Hematopoietic multipotent progenitor cell treated with erythropoietin and hydrocortisone succinate and interleukin-3 and kit ligand, for 17 days (in vitro differentiated cells): ENCODE measurements around the gene PELI2.

ENCODE experiments used
- DNase-seq: peaks from one replicate; pipeline ENCODE4 v3.0.0-alpha.2; 2015; ENCODE audit warnings: low spot score

Gene PELI2

DNA sequence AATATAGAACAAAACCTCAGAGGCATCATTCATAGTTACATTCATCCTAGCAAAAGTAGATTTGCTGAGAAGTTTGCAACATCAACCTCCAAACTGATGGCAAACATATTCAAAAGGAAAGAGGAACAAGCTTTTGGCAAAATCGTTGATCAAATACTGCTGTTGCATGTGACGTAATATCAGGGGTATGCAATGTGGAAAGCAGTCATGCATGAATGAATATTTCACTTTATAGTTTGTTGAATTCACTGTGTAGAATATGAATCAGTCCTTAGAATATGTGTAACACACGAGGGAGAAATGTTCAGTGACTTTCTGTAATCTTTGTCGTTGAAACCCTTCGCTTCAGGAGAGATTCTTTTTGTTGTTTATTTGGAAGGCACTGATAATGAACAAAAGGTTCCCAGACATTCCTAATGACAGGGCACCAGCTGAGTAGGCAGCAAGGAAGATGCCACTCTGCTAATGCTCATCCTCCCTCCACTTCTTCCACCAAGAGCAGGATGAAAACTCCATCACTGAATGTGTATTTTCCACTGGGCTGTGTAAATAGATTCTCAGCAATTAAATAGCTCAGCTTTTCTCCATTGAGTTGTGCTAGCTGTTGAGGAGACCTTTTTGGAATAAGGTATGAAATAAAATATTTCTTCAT, 126.1 kb downstream of the PELI2 start:
- DNase-seq: no peak

DNA sequence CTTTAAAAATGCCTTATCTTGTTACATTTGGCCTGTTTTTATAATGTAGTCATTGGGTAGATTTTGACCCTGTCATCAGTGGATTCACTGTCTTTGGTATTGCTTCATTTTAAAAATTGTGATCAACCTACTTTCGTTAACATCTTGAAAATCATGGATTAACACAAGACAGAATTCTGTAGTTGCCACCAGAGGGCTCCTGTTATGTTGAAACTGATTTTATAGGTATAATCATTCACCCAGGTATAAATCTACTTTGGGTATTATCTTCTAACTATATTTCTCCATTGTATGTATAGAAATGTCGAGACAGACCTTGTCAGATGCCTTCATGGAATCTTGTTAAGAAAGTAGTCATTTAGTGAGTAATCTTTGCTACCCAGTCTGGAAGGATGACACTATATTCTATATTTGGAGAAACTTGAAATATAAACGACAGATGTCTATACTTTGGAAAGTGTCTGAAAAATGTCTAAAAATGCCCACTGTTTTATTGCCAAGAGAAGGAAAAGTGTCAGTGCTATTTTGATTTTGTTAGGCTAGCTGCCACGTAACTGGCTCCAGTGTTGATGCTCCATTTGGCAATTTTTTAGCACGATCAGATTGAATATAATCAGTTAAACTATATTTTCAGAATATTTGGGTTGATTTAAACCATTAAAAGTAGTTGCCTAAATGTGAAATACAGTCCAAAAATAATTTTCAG, 129.4 kb downstream of the PELI2 start:
- DNase-seq: no peak

DNA sequence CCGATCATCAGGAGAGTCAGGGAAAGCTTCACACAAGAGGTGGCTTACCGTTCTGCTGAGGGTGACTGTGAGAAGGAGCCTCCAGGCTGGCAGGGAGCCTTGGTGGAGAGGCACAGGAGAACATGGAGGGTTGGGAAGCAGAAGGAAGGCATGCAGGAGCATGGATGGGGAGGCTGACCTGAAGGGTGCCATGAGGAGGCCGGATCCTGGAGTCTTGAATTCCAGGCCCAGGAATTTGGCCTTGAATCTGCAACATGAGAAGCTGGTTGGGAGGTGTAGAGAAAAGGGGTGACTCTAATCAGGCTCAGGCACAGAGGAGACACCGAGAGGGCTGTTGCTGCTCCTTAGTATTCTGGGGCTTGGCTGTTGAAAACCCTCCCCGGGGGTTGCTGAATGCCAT, 130.2 kb downstream of the PELI2 start:
- no peak for DNase-seq

DNA sequence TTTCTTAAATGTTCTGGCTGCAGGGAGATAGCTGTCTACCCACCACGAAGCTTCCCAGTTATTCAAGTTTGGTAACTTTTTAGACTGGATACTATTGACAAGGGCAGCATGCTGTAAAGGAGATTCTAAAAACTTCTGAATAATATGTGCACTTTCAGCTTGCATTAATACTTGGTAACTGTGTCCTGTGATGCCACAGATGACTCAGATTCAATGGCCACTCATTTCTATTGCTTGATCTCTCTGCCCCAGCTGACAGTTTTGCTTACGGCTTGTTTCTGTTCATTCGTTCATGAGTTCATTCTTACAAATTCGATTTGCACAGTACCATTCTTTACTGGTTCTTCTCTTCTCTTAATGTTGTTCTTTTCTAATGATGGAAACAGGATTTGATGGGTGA, 142.8 kb downstream of the PELI2 start:
- DNase-seq: no peak

DNA sequence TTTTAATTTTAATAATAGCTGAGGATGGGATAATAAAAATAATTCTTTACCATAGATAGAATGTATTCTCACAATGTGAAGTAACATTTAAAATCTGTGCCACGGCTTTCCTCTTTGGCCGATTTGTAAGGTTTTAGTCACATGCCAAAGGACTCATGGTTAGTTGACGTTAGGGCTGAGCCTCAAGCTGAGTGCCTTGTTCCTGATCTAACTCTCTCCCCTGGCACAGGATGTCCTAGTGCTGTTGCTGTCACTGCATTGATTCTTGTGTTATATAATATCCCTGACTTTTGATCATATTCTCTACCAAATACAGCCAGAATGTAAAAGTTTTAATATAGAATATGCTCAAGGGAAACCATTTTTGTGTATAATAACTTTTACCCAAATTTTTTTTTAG, 144.3 kb downstream of the PELI2 start:
- DNase-seq: no peak

DNA sequence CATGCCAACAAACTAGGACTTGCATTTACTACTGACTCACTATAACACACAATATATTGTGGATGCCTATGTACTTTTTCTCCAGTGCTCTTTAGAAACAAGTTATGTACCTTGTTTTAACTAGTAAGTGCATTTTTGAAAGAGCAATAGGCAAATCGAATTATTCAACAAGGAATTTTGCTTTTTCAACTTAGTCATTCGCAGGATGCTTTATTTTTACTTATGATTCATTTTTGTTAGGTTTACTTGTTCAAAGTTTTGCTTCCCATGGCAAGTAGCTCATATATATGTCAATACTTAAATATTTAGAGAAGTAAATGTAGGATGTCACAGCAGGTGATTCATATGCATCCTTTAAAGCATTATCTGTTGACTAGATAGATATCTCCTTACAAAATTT, 149.8 kb downstream of the PELI2 start:
- no peak for DNase-seq

DNA sequence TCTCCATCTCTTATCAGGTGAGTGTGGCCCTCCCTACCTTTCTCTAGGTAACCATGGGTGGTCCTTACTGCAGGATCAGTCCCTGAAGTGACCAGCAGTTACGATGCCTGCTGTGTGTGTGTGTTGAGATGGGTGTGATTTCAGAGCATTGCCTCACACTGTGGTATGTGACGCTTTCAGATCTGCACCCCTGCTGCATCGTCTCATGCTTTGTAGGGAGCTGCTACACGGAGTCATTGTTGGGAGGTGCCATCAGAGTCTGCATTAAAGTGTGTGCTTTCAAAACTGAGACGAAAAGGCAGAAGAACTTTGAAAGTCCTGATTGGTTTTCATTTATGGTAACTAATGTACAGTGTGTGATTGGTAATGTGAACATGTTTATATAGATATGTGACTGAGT, 150.5 kb downstream of the PELI2 start:
- DNase-seq: no peak

DNA sequence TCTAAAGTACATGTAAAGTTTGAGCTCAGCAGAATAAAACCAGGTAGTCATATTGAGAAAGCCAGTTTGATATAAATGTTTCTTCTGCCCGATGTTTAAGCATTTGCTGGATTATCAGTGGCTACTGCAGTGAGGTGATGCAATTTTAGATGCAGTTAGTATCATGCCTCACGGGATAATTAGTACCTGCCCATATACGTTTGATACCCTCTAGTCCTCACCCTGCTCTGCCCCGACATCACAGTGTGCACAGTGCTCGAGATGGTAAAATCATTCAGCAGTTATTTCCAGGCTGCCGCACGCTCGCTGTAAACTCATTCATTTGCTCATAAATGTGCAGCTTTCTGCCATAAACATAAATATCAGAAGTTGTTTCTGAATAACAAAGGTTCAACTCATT, 152.7 kb downstream of the PELI2 start:
- no peak for DNase-seq

DNA sequence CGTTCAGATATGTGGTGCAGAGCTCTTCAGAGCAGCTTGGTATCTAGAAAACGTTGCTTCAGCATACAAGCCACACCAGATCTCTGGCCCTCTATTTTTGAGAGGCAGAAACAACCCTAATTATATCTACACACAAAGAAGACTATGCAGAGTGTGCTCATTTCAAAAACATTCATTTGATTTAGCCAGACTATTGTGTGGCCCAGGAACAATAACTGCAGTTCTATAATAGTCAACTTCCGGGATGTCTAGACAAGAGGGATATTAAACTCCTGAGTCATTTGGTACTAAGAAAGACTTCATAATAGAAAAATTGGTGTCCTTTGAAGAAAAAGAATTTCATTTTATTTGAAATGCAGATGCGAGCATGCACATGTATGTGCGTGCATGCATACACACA, 153.8 kb downstream of the PELI2 start:
- DNase-seq: no peak

DNA sequence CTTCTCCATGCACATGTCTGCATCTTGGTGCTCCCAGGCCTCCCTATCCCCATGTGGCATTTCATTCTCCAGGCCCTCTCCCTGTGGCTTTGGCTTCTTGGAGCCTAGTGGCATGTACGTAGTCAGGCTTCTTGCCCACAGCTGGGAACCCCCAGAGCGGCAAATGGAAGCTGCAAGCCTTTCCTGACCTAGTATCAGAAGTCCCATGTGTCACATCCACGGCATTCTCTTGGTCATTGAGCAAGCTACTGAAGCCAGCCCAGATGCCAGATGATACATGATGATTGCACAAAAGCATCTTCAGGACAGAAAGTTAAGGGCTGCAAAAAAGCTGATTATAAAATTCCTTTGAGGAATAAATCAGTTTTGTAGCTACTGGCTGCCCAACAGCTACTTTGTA, 154.9 kb downstream of the PELI2 start:
- DNase-seq: no peak

DNA sequence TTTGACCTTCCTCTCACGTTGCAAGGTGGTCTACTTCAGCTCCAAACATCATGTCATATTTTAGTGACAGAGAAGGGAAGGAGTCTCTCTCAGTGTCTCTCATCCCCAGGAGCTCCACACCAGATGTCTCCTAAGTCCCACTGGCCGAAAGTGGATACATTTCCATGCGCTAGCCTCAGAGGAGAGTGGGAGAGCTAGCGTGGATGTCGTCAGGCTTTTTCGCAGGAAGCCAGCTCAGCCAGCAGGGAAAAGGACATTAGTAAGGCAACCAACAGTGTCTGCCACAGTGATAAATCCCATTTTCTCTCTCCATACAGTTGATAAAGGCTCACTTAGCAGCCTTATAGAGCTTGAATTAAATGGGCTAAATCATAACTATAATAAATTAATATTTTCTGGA, 155.7 kb downstream of the PELI2 start:
- no peak for DNase-seq

DNA sequence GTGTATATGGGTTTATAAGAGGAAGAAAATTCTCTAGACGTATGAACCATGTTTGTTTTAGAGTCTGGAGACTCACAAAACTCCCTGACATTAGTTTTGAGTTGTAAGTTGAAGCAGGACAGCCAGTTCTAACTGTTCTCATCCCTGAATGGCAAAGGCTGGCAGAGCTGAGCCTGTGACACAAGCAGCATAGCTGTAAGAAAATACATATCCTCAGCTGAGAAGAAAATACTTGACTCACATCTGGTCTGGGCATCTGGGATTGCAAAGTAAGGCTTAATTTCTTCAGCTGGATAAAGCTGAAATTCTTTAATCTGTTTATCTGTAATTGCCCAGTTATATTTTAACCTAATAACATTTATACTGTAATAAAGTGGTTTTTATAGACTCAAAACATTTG, 156.3 kb downstream of the PELI2 start:
- DNase-seq: no peak

DNA sequence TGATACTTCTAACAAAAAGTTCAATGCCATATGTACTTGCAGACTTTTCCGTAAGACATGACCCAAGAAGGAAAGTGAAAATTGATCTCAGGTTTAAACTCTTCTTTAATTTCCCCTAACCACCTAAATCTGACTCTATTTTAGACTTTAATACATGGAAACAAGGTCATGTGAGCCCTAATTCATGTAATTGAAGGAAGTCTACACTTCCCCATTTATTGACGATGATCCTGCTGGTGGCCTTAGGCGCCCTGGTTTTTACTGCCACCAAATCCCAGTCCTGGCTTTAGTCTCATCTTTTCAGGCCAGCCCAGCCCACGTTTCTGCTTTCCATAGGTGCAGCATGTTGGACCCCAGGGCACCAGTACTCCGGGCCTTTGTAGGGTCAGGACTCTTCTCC, 157.9 kb downstream of the PELI2 start:
- no peak for DNase-seq

DNA sequence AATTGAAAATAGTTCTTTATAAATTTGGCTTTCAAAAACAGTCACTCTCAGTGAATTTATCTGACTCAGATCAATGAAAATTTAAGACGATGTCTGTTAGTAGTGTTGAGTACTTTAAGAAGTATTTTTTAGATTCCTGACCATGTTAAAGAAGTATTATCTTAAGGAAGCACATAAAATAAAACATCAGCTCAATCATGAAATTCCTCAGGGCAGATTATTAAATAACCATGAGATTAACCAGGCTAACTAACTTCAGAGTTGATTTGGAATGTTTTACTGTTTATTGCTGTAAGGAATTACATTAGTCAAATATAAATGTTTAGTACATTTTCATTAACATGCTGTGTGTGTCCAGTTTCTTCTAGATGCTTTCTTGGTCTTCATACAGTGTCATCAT, 160.2 kb downstream of the PELI2 start:
- DNase-seq: no peak

DNA sequence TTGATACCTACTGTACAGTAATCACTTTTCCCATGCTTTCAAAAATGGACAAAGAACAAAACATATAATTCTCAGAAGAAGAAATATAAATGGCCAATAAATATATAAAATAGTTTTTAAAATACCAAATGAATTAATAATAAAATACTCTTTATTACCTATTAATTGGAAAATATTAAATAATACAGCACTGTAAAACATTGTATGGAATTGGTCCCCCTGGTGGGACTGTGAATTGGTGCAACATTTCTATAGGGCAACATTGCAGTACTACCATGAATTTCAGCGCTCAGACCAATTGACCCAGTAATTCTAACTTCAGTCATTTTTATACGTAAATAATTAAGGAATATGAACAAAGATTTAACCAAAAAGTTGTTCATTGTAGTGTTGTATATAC, 162.6 kb downstream of the PELI2 start:
- no peak for DNase-seq

DNA sequence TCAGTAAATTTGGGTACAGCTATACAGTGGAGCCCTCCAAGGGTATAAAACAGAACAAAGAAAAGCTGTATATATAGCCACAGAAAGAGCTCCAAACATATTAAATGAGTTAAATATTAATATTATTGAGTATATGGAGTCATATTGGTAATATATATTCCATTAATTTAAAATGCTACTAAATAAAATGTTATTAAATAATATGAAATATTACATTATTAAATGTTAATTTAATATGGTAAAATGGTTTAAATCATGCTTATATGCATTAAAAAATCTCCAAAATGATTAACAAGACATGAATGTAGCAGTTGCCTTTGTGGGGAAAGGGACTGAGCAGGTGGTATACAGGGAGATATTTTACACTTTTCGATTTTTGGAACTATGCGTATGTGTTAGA, 164.0 kb downstream of the PELI2 start:
- DNase-seq: no peak

DNA sequence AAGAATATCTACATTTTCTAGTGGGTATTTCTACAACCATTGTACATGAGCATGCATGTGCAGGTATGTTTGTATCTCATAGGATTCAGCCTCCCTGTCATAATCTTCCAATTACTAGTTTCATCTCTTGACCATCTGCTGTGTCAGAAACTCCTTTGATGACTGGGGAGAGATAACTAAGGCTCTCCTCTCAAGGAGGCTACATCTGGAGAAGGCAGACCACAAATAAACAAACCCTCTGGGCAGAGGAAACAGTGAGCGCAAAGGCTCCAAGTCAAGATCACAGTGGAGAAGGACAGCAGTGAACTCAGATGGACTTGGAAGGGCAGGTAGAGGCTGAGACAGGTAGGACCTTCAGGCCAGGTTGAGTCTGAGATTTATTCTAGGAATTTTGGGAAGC, 166.4 kb downstream of the PELI2 start:
- no peak for DNase-seq

DNA sequence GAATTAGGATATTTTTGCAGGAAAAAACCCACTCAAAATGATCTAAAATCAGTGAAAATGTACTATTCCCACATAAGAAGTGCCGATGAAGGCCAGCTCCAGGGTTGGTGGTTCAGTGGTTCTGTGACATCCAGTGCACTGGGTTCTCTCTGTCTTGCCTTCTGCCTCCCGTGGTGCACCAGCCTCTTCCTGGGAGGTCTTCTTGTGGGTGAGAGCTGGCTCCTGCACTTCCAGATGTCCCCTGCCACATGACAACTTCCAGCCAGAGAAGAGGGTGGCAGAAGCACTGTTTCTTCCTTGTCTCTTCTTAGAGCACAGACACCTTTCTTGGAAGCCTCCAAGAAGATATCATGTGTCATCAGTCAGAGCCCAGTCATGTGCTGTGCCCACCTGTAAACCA, 170.9 kb downstream of the PELI2 start:
- DNase-seq: no peak

DNA sequence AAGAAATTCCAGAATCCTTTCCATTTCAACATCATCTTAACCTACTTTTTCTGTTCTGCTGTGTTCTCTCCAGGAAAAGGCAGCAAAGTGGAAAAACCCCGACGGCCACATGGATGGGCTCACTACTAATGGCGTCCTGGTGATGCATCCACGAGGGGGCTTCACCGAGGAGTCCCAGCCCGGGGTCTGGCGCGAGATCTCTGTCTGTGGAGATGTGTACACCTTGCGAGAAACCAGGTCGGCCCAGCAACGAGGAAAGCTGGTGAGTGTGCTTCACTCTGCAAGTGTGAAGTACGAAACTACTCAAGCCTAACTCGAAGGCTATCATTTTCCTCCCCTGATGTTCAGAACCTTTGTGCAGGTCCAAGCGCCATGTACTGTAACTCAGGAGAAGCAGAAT, 172.0 kb downstream of the PELI2 start:
- no peak for DNase-seq

DNA sequence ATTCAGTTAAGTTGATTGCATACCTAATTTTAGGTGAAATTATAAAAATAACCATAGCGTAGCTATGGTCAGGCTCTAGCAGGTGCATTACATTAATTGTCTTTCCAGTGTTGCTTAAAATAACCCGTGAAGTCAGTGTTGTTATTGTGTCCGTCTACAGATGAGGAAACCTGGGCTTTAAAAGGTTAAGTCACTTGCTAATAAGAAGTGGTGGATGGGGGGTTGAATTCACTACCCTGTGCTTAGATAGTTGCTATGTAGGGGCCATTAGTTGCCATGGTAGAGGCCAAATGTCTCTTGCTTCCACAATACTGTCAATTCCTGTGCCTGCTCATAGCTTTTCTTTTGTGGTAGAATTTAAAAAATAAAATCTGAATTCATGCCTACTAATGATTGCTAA, 174.8 kb downstream of the PELI2 start:
- no peak for DNase-seq

DNA sequence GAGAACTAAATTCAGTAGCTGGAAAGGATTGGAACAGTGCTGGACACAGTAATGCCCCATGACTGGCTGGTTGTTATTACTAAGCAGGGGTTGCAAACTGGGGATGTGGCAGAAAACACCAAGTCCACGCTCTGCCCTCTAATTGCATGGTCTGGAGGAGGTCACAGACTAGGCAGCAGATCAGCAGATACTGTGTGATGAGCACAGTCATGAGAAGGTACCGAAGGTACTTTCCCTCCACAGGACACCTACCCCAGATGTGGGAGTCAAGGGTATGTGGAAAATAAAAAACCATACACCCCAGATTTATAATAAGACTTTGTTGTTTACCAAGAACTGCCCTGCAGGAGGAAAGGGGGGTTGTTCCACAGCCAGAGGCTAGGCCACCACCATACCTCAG, 175.3 kb downstream of the PELI2 start:
- DNase-seq: no peak

DNA sequence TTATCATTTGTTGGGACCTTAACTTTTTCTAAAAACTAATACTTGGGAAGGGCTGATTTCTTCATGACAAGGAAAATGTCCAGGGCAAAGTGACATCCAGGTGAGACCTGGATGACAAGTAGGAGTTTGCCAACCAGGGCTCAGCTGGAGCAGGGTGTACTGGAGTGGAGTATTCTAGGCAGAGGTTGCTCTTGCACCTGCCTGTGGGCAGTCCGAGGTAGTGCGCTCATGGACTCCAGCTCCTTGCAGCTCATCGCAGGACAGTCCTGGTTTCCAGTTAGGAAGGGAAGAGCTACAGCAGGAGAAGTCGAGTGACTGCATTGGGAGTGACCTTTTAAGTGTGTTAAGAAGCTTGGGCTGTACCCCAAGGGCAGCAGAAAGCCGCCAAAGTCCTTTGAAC, 175.9 kb downstream of the PELI2 start:
- no peak for DNase-seq

DNA sequence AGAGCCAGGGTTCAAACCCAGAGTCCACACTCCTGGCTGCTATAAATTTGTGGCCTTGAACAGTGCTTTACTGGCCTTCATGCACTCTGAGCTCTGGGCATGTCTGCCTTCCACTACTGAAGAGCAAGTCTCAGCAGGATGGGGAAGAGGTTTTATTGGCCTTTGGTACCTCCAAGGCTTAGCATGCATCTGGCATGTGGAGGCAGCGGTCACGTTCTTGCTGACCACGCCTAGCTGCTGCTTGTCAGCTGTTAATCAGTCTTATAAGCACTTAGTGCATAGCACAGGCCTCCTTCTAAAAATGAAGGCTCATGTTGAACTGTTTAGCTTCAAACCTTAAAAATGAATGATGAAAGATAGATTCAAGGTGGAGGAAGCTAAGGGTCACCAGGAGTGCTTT, 177.5 kb downstream of the PELI2 start:
- no peak for DNase-seq

DNA sequence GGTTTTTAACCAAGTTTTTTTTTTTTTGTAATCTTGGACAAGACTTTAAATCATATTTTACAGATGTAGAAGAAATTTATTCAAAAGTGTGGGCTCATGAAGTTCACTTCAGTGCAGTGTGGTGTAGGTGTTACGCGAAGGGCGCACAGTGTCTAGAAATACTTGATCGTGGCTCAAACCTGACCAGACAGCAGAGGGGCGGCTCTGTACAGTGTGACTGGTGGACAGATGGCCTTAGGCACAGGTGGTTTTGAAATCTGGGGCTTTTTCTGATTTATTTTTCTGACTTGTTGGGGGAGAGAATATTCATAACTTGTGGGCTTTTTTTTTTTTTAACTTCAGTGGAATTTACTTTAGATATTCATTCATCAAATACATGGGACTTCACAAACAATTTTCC, 179.2 kb downstream of the PELI2 start:
- no peak for DNase-seq
